GM10266 (cell line): ENCODE results near the gene NTMT2.

Experiments used
- DNase-seq: peaks from one replicate; pipeline ENCODE4 v3.0.0; 2012; ENCODE audit errors: extremely low spot score
- TF ChIP-seq, protein P1 (sequence below): IDR thresholded peaks from 2 replicates; pipeline ENCODE4 v1.5.1; 2012; ENCODE audit warnings: mild to moderate bottlenecking, low read depth; ENCODE audit not compliant: control insufficient read depth, insufficient read depth; ENCODE audit errors: missing control alignments

Gene NTMT2

DNA sequence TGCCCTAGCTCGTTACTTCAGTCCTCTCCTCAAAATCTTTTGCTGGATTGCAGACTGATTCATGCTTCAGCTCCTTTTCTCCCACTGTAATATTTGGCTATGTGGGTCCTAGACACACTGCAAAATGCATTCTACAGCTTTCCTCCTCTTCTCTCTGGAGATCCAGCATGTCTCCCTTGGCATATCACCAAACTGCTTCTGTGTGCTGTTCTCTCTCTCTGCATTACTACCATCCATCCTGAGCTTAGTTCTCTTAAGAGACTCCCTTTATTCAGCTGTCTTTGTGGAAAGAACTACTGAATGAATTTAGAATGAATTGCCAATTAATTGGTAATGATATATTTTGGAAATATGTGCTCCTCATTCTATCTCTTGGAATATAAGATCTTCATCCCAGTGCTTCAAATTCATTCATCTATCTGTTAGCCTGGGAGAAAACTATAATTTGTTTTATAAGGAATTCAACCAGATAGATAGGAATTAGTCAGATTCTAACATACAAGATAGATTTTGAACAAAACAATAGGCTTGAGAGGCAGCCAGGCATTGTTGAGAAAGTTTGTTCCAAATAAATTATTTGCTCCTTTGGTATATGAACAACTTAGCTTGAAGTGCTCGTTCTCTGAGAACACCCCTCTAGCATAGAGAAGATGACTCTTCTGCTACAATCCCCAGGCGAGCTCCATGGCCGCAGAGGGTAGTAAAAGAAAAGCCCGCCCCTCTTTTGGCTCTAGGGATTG is 71.9 kb downstream of the NTMT2 start:
- TF ChIP-seq, protein P1, sequence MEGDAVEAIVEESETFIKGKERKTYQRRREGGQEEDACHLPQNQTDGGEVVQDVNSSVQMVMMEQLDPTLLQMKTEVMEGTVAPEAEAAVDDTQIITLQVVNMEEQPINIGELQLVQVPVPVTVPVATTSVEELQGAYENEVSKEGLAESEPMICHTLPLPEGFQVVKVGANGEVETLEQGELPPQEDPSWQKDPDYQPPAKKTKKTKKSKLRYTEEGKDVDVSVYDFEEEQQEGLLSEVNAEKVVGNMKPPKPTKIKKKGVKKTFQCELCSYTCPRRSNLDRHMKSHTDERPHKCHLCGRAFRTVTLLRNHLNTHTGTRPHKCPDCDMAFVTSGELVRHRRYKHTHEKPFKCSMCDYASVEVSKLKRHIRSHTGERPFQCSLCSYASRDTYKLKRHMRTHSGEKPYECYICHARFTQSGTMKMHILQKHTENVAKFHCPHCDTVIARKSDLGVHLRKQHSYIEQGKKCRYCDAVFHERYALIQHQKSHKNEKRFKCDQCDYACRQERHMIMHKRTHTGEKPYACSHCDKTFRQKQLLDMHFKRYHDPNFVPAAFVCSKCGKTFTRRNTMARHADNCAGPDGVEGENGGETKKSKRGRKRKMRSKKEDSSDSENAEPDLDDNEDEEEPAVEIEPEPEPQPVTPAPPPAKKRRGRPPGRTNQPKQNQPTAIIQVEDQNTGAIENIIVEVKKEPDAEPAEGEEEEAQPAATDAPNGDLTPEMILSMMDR: no peak
- no peak for DNase-seq

DNA sequence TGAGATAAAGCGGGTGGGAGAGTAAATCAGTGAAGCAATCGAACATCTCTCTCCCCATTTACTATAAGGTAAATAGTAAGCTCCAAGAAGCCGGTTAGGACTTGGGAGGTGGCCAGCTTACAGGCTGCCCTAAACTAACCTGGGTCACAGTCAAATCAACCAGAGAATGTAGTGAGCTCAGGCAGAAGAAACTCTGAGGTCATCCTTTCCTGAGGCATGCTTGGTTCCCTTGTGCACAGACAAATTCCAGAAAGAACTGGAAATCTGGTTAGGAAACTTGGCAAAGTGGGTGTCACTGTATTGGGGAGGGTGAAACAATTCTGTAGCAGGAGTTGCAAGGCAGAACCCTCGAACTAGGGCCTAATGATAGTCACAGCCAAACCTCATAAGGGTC is 72.5 kb downstream of the NTMT2 start:
- TF ChIP-seq, protein P1: no peak
- no peak for DNase-seq
